Measurements from ENCODE around the gene SLC22A15. TPM values are rescaled to one million over a fixed set of nuclear protein-coding genes. Genes with fewer than 3 reads are reported as not detected.

The SLC22A15 gene
- total and polyA plus RNA-seq, 2 experiments from 2014 or later, result 2.7 to 3.8 TPM

GRCh38 chr1:115951560-115951959 is 24.8 kb upstream of the SLC22A15 start:
- H3K9me3 Mint-ChIP-seq, result no peaks in the 10 kb centered on the region
- H3K36me3 ChIP-seq (ENCODE audit: insufficient read depth), result no peaks in the 10 kb centered on the region
- H4K20me1 ChIP-seq (replicated peaks; ENCODE audit: insufficient read depth), result no peaks in the 10 kb centered on the region
- H3K27me3 Mint-ChIP-seq (ENCODE audit: insufficient read depth, low read depth, poor library complexity), result peaks cover 2% of the 10 kb centered on the region
- H2AFZ ChIP-seq, result no peak overlapping the region
- no peaks in the 10 kb centered on the region for H3K79me2 ChIP-seq (replicated peaks; ENCODE audit: insufficient read depth)
- peaks cover 7% of the 10 kb centered on the region; the same call in 1 of the 2 replicates for H3K4me1 ChIP-seq (ENCODE audit: insufficient read depth)
- TF ChIP-seq NANOG (IDR thresholded peaks at IDR 0.05; ENCODE audit: borderline replicate concordance) (no peak), STAT1 (IDR thresholded peaks at IDR 0.05; ENCODE audit: unreplicated experiment) (no peak), ZNF331 (CRISPR knock-in tag; IDR thresholded peaks at IDR 0.05; ENCODE audit: low read depth) (no peak), EZH2phosphoT487 (IDR thresholded peaks at IDR 0.05; ENCODE audit: unreplicated experiment) (no peak), ZNF114 (CRISPR knock-in tag; IDR thresholded peaks at IDR 0.05) (no peak), CTCF (conservative IDR thresholded peaks at IDR 0.05; ENCODE audit: low read depth in 2 of 2) (no peak), ZNF462 (CRISPR knock-in tag; IDR thresholded peaks at IDR 0.05) (no peak), POLR2AphosphoS5 (IDR thresholded peaks at IDR 0.05; ENCODE audit: low read depth) (no peak), EZH2 (IDR thresholded peaks at IDR 0.05; ENCODE audit: low read depth, unreplicated experiment) (no peak)
- DNase-seq (ENCODE audit: low spot score) (no peak), ATAC-seq (no peak)
- no peaks in the 10 kb centered on the region for H3K36me3 Mint-ChIP-seq (ENCODE audit: low read depth)
- H3K27ac ChIP-seq (ENCODE audit: low read depth), result no peak overlapping the region
- no peaks in the 10 kb centered on the region for H3K27me3 ChIP-seq (ENCODE audit: insufficient read depth)
- H3F3A ChIP-seq (replicated peaks; ENCODE audit: low read depth), result no peaks in the 10 kb centered on the region
- no peak overlapping the region for H3K4me3 Mint-ChIP-seq
- H3K4me1 Mint-ChIP-seq, result peaks cover 19% of the 10 kb centered on the region
- H3K27ac Mint-ChIP-seq, result no peak overlapping the region
- no peak overlapping the region for H3K4me2 ChIP-seq
- no peak overlapping the region for H3K4me3 ChIP-seq
- H3K9me2 ChIP-seq (ENCODE audit: insufficient read depth), result peaks cover 3% of the 10 kb centered on the region; the same call in 1 of the 2 replicates

Measured in GM23338 (cell line).